Effector CD4-positive, alpha-beta T cell (primary cell): ENCODE data around the gene SOAT1.

Source experiments
- DNase-seq: peaks from one replicate; pipeline ENCODE4 v3.0.0-alpha.2; 2020

SOAT1 gene

DNA sequence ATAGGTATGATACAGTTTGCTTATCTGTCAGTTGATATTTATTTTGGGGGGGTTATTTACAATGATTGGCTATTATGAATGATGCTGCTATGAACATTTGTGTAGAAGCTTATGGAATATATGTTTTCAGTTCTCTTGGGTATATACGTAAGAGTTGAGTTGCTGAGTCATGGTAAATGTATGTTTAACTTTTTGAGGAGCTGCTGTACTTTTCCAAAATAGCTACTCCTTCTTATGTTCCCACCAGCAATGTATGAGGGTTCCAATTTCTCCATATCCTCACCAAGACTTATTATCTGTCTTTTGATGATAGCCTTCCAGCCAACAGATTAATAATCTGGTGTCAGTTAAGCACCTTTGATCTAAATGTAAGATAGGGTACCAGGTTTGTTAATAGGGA is 11.9 kb downstream of the SOAT1 start:
- DNase-seq = no peak

DNA sequence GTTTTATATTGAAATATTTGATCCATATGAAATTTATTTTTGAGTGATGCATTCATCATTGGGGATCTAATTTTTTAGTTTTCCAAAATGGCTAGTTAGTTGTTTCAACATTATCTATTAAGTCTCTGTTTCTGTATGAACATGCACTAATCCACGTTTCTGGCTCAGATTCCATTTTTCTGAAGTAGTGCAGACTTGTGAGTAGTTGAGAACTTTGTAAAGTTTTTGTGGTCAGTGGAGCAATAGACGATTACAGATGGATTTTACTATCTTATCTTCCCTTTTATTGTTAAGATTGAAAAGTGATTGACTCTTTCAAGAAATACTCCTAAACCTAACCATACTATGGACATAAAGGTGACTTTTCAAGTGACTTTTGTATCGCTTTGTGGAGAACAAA is 16.7 kb downstream of the SOAT1 start:
- no peak for DNase-seq

DNA sequence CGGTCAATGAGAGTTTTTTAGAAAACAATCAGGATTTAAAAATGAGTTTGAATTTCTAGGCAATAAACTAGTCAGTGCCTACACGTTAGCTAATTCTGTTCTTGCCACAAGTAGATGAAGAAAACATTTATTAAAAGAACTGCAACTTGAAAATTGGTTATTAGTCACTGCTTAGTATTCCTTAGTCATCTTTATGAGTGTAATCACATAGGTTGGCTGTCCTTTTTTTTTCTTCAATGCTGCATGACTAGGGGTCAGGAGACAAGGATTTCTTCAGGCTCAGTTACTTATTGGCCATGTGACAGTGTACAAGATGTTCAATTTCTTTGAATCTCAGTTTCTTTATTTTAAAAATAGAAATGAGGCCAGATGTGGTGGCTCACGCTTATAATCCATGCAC is 17.1 kb downstream of the SOAT1 start:
- no peak for DNase-seq

DNA sequence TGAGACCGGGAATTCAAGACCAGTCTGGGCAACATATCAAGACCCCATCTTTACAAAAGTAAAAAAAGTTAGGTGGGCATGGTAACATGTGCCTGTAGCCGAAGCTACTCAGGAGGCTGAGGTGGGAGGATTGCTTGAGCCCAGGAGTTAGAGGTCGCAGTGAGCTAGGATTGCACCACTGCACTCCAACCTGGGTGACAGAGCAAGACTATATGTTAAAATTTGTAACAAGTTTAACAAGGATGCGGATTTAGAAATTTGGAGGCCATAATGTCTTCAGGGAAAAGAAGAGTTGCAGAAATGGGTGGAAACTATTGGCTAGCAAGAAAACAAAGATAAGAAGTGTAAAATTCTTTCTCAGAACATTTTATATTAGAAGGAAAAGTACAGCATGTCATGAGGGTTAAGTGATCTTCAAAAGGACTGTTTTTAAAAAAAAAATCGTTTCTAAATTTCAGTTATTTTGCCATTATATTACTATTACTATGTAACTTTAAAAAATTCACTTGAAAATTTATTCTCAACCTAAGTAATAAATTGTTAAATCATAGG is 17.6 kb downstream of the SOAT1 start:
- DNase-seq = no peak

DNA sequence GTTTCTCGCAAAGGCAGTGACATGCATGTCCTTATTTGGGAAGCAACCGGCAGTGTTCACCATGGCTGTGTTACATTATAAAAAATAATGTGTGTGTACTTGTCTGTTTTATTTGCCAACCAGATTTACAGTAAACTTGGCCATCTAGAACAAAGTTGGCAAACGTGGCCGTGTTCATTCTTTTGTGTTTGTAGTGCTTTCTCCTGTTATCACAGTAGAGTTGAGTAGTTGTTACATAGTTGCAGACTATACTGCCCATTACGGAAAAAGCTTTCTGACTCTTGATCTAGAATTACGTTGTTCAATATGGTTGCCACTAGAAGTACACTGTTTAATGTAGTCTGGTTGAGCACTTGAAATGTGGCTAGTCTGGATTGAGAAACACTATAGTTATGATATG is 19.4 kb downstream of the SOAT1 start:
- no peak for DNase-seq

DNA sequence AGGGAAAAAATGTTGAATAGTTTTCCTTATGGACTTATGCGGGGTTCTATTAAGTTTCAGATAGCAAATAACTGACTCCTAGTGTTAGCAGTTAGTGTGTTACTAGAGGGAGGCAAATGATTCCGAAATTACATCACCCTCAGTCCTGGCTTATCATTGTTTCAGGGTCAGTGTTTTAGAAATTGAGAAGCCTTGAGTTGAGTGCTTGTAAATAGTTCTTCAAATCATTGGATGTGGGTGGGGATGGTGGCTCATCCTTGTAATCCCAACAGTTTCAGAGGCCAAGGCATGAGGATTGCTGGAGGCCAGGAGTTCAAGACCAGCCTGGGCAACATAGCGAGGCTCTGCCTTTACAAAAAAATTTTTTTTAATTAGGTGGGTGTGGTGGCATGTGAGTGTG is 21.3 kb downstream of the SOAT1 start:
- DNase-seq = no peak

DNA sequence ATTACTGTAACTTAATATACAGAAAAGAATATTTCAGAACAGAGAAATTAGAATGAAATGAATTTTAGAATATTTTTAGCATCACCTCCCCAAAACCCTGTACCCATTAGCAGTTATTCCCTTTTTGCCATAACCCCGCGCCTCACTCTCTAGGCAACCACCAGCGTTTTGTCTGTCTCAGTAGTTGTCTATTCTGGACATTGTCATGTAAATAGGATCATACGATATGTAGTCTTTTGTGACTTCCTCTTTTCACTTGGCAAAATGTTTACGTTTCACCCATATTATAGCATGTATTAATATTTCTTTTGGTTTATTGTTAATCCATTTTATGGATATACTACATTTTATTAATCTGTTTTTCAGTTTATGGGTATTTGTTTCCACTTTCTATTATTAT is 24.9 kb downstream of the SOAT1 start:
- DNase-seq = no peak

DNA sequence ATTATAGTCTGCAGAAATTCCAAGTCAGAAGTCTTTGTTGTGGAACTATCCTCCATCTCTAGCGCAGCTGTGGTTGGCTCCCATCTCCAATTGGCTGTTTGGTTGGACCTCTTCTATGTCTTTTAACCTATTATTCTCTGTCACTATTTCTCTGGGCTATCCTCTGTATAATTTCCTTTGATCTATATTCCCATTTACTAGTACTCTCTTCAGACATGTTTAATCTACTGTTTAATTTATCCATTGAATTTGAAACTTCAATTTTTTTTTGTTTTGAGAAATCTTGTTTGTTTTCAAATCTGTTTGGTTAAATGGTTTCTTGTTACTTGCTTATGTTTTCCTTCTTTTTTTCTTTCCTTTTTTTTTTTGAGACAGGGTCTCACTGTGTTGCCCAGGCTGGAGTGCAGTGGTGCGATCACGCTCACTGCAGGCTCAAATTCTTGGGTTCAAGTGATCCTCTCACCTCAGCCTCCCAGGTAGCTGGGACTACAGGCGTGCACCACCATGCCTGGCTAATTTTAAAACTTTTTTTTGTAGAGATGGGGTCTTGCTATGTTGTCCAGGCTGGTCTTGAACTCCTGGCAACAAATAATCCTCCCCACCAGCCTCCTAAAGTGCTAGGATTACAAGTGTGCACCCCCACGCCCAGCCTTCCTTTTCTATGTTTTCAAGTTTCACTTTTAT is 28.1 kb downstream of the SOAT1 start:
- DNase-seq = no peak

DNA sequence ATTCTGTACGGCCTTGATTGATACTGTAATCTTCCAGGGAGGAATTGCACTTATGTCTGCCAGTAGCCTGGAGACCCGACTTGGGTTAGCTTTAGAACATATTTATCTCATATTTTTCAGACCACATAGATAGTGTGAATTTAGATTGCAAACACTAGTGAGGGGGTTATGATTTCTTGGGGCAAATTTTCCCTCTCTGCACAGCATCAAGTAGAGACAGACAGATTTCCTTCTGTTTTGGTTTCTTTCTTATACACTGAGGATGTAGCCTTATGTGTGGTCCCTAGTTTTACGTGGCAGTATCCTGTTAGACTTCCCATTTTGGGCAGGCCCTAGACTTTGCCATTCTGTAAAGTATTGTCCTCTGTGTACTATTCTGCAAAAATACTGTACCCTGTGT is 29.0 kb downstream of the SOAT1 start:
- DNase-seq = no peak

DNA sequence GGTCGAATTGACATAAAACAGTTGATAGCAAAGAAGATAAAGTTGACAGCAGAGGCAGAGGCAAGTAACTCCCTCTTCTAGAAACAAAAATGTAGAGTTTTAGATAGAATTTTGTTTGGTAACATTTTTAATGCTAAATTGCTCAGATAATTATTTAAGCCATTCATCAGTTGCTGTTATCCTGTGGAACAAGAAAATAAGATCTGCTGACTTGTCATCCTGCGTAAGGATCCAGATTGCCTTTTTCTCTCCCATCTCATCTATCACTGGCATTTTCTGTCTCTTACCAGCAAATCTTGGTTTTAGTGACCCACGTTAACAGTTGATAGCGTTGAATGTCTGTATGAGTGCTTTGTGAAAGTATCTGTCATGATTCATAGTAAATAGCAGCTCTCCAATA is 29.8 kb downstream of the SOAT1 start:
- no peak for DNase-seq

DNA sequence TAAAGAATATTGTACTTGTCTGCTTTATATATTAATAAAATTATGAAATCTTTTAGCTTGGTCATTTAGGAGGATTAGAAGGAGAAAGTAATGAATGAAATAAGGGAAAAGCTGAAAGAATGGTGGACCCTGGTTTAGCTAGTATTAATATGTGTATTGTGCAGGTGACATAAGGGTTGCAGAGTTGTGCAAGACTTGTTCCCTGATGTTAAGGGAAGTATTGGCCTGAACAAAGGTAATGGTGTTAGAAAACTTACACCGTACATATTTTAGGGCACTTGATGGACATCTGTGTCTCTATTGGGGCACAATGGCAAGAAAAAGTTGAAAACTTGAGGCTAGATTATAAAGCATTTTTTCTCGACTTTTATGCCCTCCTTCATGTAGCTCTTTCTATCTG is 32.2 kb downstream of the SOAT1 start:
- DNase-seq = no peak

DNA sequence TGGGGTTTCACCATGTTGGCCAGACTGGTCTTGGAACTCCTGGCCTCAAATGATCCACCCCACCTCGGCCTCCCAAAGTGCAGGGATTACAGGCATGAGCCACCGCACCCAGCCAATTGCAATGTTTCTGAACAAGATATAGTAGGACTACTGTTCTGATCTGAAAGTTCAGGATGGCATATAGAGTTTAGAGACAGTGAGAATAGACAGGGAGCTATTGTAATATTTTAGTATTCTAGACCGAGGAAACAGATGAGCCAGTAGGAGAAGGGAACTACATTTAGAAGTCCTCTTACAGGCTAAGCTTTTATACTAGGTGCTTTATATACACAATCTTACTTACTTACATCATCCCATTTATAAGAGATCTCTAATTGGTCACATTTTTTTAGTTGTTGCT is 33.1 kb downstream of the SOAT1 start:
- no peak for DNase-seq

DNA sequence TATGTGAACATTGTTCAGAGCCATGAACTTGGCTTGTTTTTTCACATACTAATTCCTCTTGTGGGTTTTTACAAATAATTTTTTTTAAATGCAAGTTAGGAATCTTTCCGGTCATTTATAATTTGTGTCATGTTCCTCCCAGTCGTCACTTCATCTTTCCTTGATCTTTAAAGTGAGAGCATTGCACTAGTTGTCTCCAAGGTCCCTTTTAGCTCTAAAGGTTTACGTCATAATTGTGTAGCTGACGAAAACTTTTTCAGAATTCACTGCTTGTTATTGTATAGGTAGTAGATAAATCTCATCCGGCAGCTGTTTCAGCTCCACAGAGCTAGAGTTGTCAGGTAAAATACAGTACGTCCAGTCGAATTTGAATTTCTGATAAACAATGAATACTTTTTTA is 33.6 kb downstream of the SOAT1 start:
- no peak for DNase-seq

DNA sequence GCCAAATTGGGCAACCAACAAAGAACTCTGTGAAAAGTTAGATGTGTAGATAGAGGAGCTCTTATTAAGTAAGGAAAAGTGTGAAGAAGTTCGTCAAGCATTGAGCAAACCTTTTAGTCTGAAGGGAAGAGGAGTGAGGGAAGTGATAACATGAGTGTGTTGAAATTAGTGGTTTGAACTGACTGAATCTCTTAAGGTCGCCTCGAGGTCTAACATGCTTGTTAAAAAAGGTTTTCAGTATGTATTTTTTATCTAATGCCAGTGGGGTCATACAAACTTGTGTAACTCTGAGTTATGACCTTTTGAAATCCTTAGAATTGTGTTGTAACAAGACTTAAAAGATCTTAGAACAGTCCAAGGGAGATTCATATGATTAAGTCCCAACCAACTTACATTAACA is 34.1 kb downstream of the SOAT1 start:
- DNase-seq = no peak

DNA sequence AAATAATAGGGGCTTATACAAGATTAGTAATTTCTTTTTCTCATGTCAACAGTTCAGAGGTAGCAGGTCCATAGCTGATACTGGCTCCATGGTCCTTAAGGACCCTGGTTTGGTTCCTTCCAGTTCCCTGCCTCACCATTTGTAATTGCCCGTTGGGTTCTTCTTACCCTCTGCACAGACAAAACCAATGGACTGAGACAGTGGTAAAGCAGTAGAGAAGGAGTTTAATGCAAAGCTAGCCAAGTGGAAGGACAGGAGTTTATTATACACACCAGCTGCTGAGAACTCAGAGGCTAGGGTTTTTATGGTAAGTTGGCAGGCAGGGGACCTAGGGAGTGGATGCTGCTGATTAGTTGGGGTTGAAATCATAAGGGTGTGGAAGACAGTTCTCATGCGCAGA is 36.3 kb downstream of the SOAT1 start:
- no peak for DNase-seq

DNA sequence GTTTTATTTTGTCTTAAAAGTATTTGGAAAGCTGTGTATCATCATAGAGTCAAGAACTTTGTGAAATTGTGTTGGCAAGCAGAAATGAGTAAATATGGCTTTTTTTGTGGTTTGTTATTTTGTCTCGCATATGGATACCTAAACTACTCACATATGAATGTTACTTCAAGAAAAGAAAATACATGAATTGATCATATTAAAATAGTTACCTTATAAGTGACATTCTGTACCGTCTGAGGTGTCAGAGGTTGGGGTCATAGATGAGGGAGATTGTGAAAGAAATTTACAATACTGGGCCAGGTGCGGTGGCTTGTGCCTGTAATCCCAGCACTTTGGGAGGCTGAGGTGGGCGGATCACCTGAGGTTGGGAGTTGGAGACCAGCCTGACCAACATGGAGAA is 40.8 kb downstream of the SOAT1 start:
- DNase-seq = no peak

DNA sequence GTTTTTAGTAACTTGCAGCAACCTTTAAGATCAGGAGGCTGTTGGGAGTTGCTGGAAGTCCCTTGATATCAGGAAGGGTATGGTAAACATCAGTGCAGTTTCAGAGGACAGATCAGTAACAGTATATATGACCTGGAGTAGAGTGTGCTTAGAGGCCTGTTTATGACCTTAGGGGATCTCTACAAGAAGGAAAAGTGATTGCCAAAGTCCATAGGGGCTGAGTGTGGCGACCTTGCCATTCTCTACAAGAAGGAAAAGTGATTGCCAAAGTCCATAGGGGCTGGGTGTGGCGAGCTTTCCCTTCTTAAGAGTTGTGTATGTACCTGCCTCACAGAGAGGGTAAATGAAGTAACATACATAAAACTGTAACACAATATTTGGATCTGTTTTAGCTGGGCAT is 43.7 kb downstream of the SOAT1 start:
- no peak for DNase-seq

DNA sequence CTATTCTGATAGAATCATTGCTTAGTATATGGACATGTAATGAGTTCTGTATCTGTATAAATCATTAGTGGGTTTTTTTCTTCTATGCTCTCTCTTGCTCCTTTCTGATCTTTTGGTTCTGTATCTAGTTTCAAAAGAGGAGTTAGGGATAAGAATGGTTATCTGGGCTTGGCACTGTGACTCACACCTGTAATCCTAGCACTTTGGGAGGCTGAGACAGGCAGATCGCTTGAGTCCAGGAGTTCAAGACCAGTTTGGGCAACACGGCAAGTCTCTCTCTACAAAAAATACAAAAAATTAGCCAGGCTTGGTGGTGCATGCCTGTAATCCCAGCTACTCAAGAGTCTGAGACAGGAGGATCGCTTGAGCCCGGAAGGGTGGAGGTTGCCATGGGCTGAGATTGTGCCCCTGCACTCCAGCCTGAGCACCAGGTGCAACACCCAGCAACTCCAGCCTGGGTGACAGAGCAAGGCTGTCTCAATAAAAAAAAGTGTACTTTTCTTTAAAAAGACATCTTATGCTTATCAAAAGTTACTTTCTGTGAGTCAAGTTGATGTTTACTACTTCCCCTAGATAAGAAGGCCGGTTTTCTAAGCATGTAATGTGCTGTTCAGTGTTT is 44.5 kb downstream of the SOAT1 start:
- no peak for DNase-seq

DNA sequence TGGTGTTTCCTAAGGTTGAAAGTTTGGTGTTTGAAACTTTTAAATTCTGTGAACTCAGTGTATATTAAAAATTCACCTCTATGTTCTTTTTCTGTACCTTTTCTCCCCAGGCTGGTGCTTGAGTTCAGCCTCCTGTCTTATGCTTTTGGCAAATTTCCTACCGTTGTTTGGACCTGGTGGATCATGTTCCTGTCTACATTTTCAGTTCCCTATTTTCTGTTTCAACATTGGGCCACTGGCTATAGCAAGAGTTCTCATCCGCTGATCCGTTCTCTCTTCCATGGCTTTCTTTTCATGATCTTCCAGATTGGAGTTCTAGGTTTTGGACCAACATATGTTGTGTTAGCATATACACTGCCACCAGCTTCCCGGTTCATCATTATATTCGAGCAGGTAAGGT is 47.3 kb downstream of the SOAT1 start:
- DNase-seq = no peak

DNA sequence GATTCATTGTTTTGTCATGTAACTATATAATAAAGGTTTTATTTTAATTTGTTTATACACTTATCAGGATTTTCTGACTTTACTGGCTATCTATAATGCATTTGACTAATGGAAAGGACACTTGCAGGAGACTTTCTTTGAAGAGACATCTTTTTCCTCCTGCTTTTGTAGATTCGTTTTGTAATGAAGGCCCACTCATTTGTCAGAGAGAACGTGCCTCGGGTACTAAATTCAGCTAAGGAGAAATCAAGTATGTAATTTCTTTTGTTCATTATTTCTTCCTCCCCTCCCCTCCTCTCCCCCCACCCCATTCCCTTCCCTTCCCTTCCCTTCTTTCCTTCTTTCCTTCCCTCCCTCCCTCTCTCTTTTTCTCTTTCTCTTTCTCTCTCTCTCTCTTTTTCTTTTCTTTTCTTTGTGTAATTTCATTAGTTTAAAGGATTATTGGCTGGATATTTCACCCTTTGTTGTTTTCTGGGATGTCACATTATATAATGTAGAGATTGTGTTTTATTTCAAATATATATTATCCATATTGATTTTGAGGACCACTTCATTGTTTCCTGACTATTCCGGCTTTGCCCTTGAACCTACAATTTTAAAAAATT is 48.4 kb downstream of the SOAT1 start:
- no peak for DNase-seq

DNA sequence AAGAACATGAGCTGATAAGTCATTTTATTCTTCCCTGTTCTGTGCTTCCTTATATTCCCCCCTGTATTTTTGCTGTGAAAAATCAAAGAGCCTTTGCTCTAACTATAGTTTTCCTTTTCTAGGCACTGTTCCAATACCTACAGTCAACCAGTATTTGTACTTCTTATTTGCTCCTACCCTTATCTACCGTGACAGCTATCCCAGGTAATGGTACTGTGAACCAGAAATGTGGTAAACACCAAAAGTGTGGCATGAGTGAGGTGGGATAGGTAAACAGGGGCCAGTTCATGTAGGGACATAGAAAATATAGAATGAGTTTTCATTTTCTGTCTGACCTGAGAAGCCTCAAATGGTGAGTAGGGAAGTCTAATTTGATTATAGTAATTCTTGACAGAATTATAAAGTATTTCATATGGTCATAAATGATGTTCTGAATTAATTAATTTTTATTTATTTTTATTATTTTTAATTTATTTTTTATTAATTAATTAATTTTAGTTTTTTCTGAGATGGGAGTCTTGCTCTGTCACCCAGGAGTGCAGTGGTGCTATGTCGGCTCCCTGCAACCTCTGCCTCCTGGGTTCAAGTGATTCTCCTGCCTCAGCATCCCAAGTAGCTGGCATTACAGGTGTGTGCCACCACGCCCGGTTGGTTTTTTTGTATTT is 49.3 kb downstream of the SOAT1 start:
- no peak for DNase-seq

DNA sequence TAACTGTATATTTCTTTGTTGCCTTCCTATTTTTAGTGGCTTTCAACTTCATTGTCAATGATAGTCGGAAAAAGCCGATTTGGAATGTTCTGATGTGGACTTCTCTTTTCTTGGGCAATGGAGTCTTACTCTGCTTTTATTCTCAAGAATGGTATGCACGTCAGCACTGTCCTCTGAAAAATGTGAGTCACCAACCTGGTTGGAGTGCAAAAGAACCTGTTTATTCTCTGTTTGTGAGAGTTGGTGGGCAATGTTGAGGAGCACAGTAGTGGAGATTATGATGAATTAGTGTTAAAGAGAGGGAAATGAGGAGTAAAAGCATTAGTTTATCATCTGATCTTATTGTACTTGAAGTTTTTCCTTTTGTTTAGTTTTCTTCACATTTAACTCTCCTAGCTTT is 57.7 kb downstream of the SOAT1 start:
- DNase-seq = no peak

DNA sequence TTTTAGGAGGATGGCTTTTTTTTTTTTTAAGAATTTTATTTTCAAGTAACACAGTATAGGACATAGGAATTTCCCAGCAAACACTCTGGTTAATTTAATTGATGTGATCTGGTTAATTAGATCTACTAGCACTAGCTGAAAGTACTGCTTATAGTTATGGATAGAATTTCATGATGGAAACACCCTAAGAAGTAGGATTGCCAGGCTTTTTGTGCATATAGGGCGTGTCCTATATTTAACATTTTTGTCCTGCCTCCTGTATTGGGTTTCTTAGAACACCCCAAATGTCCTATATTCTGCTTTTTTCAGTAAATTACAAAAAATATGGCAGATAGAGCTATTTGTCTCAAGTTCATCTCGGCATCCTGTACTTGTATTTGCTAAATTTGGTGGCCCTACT is 58.6 kb downstream of the SOAT1 start:
- DNase-seq = no peak

DNA sequence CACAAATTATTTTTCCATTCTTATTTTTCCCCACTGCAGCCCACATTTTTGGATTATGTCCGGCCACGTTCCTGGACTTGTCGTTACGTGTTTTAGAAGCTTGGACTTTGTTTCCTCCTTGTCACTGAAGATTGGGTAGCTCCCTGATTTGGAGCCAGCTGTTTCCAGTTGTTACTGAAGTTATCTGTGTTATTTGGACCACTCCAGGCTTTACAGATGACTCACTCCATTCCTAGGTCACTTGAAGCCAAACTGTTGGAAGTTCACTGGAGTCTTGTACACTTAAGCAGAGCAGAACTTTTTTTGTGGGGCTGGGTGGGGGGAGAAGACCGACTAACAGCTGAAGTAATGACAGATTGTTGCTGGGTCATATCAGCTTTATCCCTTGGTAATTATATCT is 59.9 kb downstream of the SOAT1 start:
- no peak for DNase-seq
